ENCODE results near the gene KCNK16.

DNA sequence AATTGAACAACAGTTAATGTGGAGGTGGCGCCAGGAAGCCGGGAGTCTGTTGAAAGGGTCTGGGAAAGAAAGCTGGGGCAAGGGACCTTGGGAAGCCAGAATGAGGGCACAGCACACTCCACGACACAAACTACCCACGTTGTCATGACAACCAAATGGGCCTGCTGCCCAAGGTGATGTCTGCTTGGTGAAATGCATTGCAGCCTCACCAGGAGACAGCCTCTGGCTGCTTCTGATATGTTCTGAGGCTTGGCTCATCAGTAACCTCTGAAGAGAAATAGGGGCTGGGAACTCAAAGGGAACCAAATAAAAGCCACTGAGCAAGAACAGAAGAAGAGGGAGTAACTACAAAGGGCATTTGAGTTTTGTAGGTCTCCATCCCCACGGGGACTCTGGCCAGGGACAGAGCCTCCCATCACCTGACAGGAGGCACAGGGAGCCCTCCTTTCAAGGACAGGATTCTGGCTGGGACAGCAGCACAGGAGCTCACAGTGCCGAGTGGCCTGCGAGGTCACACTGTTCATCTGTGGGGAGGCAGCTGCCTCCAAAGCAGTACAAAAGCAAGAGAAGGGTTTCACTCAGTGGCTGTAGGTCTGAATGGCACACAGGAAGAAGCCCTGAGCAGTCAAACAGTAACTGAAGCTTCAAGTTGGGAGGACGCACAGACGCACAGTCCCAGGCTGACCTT, 44.6 kb upstream of the KCNK16 start:
- TF ChIP-seq POLR2A (IDR thresholded peaks at IDR 0.05; ENCODE audit: control extremely low read depth in 1 of 2, low read depth in 2 of 2, low read length in 2 of 2) (no peak), ATF3 (IDR thresholded peaks at IDR 0.05; ENCODE audit: insufficient read depth, low read depth, low read length) (no peak), RXRA (IDR thresholded peaks at IDR 0.05; ENCODE audit: insufficient read depth, low read depth, low read length) (no peak), EZH2 (IDR thresholded peaks at IDR 0.05; ENCODE audit: low read depth, low read length, severe bottlenecking) (no peak), USF2 (IDR thresholded peaks at IDR 0.05; ENCODE audit: low read length) (no peak), HDAC6 (IDR thresholded peaks at IDR 0.05; ENCODE audit: low read depth, low read length) (no peak), CEBPB (IDR thresholded peaks at IDR 0.05; ENCODE audit: low read depth, low read length) (no peak), POLR2AphosphoS5 (IDR thresholded peaks at IDR 0.05; ENCODE audit: low read depth, low read length) (no peak), GABPA (IDR thresholded peaks at IDR 0.05; ENCODE audit: borderline replicate concordance, insufficient read depth, low read length) (no peak), SIN3A (conservative IDR thresholded peaks at IDR 0.05 in 1 of 2, IDR thresholded peaks at IDR 0.05 in 1 of 2; ENCODE audit: low read depth in 1 of 2, low read length in 2 of 2) (no peak)
- TF ChIP-seq, protein P1, sequence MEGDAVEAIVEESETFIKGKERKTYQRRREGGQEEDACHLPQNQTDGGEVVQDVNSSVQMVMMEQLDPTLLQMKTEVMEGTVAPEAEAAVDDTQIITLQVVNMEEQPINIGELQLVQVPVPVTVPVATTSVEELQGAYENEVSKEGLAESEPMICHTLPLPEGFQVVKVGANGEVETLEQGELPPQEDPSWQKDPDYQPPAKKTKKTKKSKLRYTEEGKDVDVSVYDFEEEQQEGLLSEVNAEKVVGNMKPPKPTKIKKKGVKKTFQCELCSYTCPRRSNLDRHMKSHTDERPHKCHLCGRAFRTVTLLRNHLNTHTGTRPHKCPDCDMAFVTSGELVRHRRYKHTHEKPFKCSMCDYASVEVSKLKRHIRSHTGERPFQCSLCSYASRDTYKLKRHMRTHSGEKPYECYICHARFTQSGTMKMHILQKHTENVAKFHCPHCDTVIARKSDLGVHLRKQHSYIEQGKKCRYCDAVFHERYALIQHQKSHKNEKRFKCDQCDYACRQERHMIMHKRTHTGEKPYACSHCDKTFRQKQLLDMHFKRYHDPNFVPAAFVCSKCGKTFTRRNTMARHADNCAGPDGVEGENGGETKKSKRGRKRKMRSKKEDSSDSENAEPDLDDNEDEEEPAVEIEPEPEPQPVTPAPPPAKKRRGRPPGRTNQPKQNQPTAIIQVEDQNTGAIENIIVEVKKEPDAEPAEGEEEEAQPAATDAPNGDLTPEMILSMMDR (IDR thresholded peaks at IDR 0.05; ENCODE audit: control extremely low read depth in 1 of 3, insufficient read depth in 1 of 3, low read depth in 1 of 3, low read length in 3 of 3) = no peak
